Raji (cell line): ENCODE results near the gene OGFOD2.

Experiments used
- POLR2A ChIP-seq: IDR thresholded peaks from 2 replicates; pipeline ENCODE4 v1.6.1; 2011; ENCODE audit warnings: low read depth, low read length, control low read depth; ENCODE audit not compliant: insufficient read depth

Gene OGFOD2

GRCh38 chr12:123026094-123026853 is 51.2 kb downstream of the OGFOD2 start:
- TF ChIP-seq POLR2A, result no peak

- no peak for TF ChIP-seq POLR2A
These were observed 52.8 kb downstream of the OGFOD2 start for GRCh38 chr12:123027726-123028445.

GRCh38 chr12:123028475-123028874 is 53.4 kb downstream of the OGFOD2 start:
- no peak for TF ChIP-seq POLR2A

GRCh38 chr12:123029550-123029949 is 54.5 kb downstream of the OGFOD2 start:
- TF ChIP-seq POLR2A, result no peak
